PFSK-1 (cell line): ENCODE measurements around the gene AAK1.
A peak's percentile ranks its signal among the peaks of the same experiment; 100 is the strongest.

ENCODE experiments used
- FOXP2 ChIP-seq: optimal IDR thresholded peaks from 2 replicates; pipeline ENCODE3; 2011; ENCODE audit warnings: borderline replicate concordance, control low read depth, inconsistent platforms; ENCODE audit not compliant: insufficient read depth; ENCODE audit errors: extremely low read length, extremely low read depth
- POLR2AphosphoS5 ChIP-seq: IDR thresholded peaks from 2 replicates; pipeline ENCODE4 v1.6.1; 2012; ENCODE audit warnings: low read depth, mild to moderate bottlenecking, control low read depth, low read length, moderate library complexity
- SIN3A ChIP-seq: IDR thresholded peaks from 2 replicates; pipeline ENCODE4 v1.6.1; 2012; ENCODE audit warnings: mild to moderate bottlenecking, low read length, moderate library complexity, borderline replicate concordance; ENCODE audit not compliant: insufficient read depth
- TAF1 ChIP-seq: IDR thresholded peaks from 2 replicates; pipeline ENCODE4 v1.6.1; 2012; ENCODE audit warnings: low read length, control low read depth, borderline replicate concordance; ENCODE audit not compliant: insufficient read depth
- TF ChIP-seq, protein P1 (sequence below), 2 experiments: IDR thresholded peaks; 2 replicates each; pipeline versions ENCODE4 v1.6.1 to v1.8.0; 2011 to 2012; ENCODE audit warnings: low read depth in 2 of 2, low read length in 2 of 2, control low read depth in 1 of 2, inconsistent platforms in 1 of 2, mild to moderate bottlenecking in 1 of 2, moderate library complexity in 1 of 2; ENCODE audit not compliant: insufficient read depth in 1 of 2

Gene AAK1

GRCh38 chr2:69514406-69514805 lies 129.1 kb downstream of the AAK1 start:
- TF ChIP-seq SIN3A = no peak
- TF ChIP-seq FOXP2 = peak; percentile 88

DNA sequence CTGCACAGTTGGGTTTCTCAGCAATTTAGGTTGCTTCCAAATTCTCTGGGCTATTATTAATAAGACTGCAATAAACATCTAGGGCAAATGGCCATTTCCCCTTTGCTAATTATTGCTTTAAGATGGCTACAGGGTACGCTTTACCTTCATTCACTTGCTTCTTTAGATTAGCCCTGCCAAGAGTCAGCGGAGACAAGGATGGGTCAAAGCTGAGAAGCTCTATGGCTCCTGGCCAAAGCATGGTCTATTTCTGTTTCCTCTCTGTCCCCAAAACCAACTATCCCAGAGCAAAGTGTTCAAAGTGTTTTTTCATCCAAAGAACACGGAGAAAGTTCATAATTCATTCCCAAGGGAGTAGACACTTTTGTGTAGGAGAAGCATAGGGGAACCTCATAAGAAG lies 131.1 kb downstream of the AAK1 start:
- TF ChIP-seq POLR2AphosphoS5 (no peak), SIN3A (no peak), TAF1 (no peak), FOXP2 (no peak)
- TF ChIP-seq, protein P1, sequence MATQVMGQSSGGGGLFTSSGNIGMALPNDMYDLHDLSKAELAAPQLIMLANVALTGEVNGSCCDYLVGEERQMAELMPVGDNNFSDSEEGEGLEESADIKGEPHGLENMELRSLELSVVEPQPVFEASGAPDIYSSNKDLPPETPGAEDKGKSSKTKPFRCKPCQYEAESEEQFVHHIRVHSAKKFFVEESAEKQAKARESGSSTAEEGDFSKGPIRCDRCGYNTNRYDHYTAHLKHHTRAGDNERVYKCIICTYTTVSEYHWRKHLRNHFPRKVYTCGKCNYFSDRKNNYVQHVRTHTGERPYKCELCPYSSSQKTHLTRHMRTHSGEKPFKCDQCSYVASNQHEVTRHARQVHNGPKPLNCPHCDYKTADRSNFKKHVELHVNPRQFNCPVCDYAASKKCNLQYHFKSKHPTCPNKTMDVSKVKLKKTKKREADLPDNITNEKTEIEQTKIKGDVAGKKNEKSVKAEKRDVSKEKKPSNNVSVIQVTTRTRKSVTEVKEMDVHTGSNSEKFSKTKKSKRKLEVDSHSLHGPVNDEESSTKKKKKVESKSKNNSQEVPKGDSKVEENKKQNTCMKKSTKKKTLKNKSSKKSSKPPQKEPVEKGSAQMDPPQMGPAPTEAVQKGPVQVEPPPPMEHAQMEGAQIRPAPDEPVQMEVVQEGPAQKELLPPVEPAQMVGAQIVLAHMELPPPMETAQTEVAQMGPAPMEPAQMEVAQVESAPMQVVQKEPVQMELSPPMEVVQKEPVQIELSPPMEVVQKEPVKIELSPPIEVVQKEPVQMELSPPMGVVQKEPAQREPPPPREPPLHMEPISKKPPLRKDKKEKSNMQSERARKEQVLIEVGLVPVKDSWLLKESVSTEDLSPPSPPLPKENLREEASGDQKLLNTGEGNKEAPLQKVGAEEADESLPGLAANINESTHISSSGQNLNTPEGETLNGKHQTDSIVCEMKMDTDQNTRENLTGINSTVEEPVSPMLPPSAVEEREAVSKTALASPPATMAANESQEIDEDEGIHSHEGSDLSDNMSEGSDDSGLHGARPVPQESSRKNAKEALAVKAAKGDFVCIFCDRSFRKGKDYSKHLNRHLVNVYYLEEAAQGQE (IDR thresholded peaks at IDR 0.05; ENCODE audit: insufficient read depth in 1 of 2, low read depth in 2 of 2, low read length in 2 of 2) = no peak

- TF ChIP-seq FOXP2 (no peak), SIN3A (no peak)
- TF ChIP-seq, protein P1 (IDR thresholded peaks at IDR 0.05; ENCODE audit: insufficient read depth in 1 of 2, low read depth in 2 of 2, low read length in 2 of 2) = no peak
These were observed 133.3 kb downstream of the AAK1 start for GRCh38 chr2:69510204-69510603.

- TF ChIP-seq FOXP2 (no peak), POLR2AphosphoS5 (no peak), SIN3A (no peak), TAF1 (no peak)
- TF ChIP-seq, protein P1 (IDR thresholded peaks at IDR 0.05; ENCODE audit: insufficient read depth in 1 of 2, low read depth in 2 of 2, low read length in 2 of 2) = no peak
These were observed 133.8 kb downstream of the AAK1 start for GRCh38 chr2:69509750-69510140.

DNA sequence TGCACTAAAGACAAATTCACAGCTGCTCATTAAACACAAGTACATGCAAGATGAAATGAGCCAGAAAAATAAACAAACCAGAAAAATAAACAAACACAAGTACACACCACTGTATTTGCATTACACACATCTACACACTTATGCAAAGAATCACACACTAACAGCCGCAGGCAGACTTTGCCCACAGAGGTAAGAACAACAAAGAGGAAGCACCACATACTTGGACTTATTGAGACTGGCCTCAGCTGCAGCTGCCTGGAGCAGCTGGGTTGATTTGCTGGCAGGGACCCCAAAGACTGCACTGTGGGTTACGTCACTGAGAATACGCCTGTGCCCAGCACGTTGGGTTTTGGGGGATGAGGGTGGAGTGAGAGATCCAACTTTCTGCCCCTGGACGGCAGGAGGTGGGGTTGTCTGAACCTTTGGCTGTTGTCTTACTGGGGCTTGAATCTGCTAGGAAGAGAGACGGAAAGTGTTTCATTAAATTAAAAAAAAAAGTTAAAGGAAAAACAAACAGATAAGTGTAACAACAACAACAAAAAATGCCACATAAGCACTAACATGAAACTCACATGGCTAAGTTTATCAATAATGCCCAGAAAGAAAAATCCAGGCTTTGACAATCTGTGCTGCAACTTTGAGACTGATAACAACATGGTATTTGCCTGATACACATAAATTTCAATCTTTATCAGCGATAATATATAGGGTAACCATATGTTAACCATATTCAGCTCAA lies 134.4 kb downstream of the AAK1 start:
- TF ChIP-seq TAF1 (no peak), SIN3A (no peak), FOXP2 (no peak), POLR2AphosphoS5 (no peak)
- TF ChIP-seq, protein P1 (IDR thresholded peaks at IDR 0.05; ENCODE audit: insufficient read depth in 1 of 2, low read depth in 2 of 2, low read length in 2 of 2) = no peak
